Heart right ventricle (tissue), 16 donors: ENCODE data around the gene HBS1L. TPM values are rescaled to one million over a fixed set of nuclear protein-coding genes. Genes with fewer than 3 reads are reported as not detected.

Experiments
- ATAC-seq, 8 donors: fragments of 200-7000 bp; cut with Tn5 transposase; one replicate each; pipeline ENCODE4 v1.9.1; 2020; ENCODE audit warnings: mild to moderate bottlenecking in 8 of 8, moderate library complexity in 8 of 8, moderate number of reproducible peaks in 1 of 8
- DNase-seq, 2 donors: peaks; one replicate each; pipeline ENCODE4 v3.0.0-alpha.2; 2020
- H3K27ac ChIP-seq, 10 donors: fragments of 200-600 bp; sonication (generic) in 2 of 10; one replicate each; pipeline versions ENCODE4 v1.5.0 to v1.8.0; 2020 to 2022; ENCODE audit warnings: mild to moderate bottlenecking in 3 of 10
- H3K27me3 ChIP-seq, 7 donors: fragments of 200-600 bp; one replicate each; pipeline ENCODE4 v1.8.0; 2021 to 2022; ENCODE audit warnings: mild to moderate bottlenecking in 2 of 7
- H3K36me3 ChIP-seq, 9 donors: fragments of 200-600 bp; sonication (generic) in 1 of 9; one replicate each; pipeline versions ENCODE4 v1.5.0 to v1.8.0; 2020 to 2022; ENCODE audit warnings: mild to moderate bottlenecking in 2 of 9
- H3K4me1 ChIP-seq, 9 donors: fragments of 200-600 bp; sonication (generic) in 1 of 9; one replicate each; pipeline versions ENCODE4 v1.5.0 to v1.8.0; 2020 to 2022; ENCODE audit warnings: mild to moderate bottlenecking in 4 of 9
- H3K4me3 ChIP-seq, 10 donors: fragments of 200-600 bp; sonication (generic) in 2 of 10; one replicate each; pipeline versions ENCODE4 v1.5.0 to v1.8.0; 2020 to 2022; ENCODE audit warnings: mild to moderate bottlenecking in 7 of 10, moderate library complexity in 2 of 10
- H3K9me3 ChIP-seq, 11 donors: fragments of 200-600 bp in 10 of 11; sonication (generic) in 2 of 11; one replicate each; pipeline versions ENCODE4 v1.5.0 to v1.8.0; 2013 to 2022; ENCODE audit warnings: mild to moderate bottlenecking in 2 of 11, control low read depth in 1 of 11, moderate library complexity in 1 of 11
- CTCF ChIP-seq, 9 donors: fragments of 200-600 bp; sonication (generic) in 2 of 9; IDR thresholded peaks; one replicate each; pipeline versions ENCODE4 v1.5.0 to v1.8.0; 2021 to 2022; ENCODE audit warnings: antibody characterized with exemption in 9 of 9, mild to moderate bottlenecking in 5 of 9, moderate library complexity in 1 of 9
- WGBS, 2 donors: extraction: QIAGEN DNeasy Blood & Tissue Kit; methylation state at CpG; one replicate each; pipeline ENCODE4 v1.1.7; 2013; ENCODE audit warnings: inconsistent platforms in 1 of 2; 5-methylcytosine and 5-hydroxymethylcytosine counted together
- intact Hi-C, 10 donors: fragments of 100-400 bp; cut with DNase I; formaldehyde crosslinking; loops; one replicate each; pipeline versions ENCODE4 v1.11.1 to v1.14.2; 2022
- polyA plus RNA-seq, 2 donors: library from polyadenylated mRNA; stranded (reverse); fragments of 200-250 nt; gene quantifications; one replicate each; pipeline ENCODE4 v1.2.3, GENCODE V29; 2013
- total RNA-seq, 10 donors: library from RNA; stranded (reverse); fragmentation: NEBNext Ultra II Directional in 3 of 10; extraction: Animal tissue kit (Norgen Biotek cat#: 25700) in 3 of 10; gene quantifications; one replicate each; pipeline versions ENCODE4 v1.2.1 to v1.2.4, GENCODE V29; 2021 to 2023
- donor health status: Arrhythmogenic right ventricular cardiomyopathy.
- donor health status: ischemic (EF 13 %, LVEDD 7.1; RV severe dilation, severe dysfunction).
- donor health status: healthy with polysubstance abuse.
- donor health status: DM: no; HTN: yes; CAD: no.
- donor health status: DM: no; HTN: no; CAD: no.
- donor health status: ischemic (EF 25% LVEDD 6.9; RV normal size, moderate dysfunction).
- donor health status: ischemic (EF 25% LVEDD 5.7; RV mildly dilated, moderate dysfunction).
- donor health status: healthy.
- donor health status: DM: yes; HTN: yes; CAD: no.
- donor health status: Ischemic cardiomyopathy.
- donor health status: ischemic (EF 35%, LVEDD 5.7; RV mildly dilated, moderate dysfunction).
- donor health status: nonischemic (EF 11% LVEDD 7.7; RV severe dilation, severe dysfunction).
- donor health status: DM: yes; HTN: yes; CAD: no.
- donor health status: PGD.
- donor health status: ischemic (EF 29% LVEDD 5.4; RV normal size, mild dysfunction).
- donor health status: nonischemic (EF 23%, LVEDD 6.1; RV moderate dilation, normal function).

The HBS1L gene
- total and polyA plus RNA-seq, 12 donors, result 20.8 to 100.0 (median 88.2) TPM

- H3K4me3 ChIP-seq, result no peak overlapping the region
- H3K4me1 ChIP-seq, result peaks cover 0 to 10% (median 0%) of the 10 kb centered on the region in 9 donors
- 90 to 91% methylated on average over 3 of the region's 3 CpGs for WGBS, 2 donors
- intact Hi-C loops, result no loop called here
- no peak overlapping the region for H3K27ac ChIP-seq
- H3K36me3 ChIP-seq, result no peaks in the 10 kb centered on the region
- no peak for TF ChIP-seq CTCF (IDR thresholded peaks at IDR 0.05)
- no peaks in the 10 kb centered on the region for H3K9me3 ChIP-seq
- H3K27me3 ChIP-seq, result peaks cover 0 to 6% (median 0%) of the 10 kb centered on the region in 7 donors
- DNase-seq (no peak), ATAC-seq (no peak)
Measured at GRCh38 chr6:135092724-135093123, 38.1 kb upstream of the HBS1L start.

- Histone ChIP-seq H3K27ac (no peak overlapping the region), H3K4me3 (no peak overlapping the region), H3K36me3 (no peaks in the 10 kb centered on the region), H3K9me3 (no peaks in the 10 kb centered on the region), H3K4me1 (peaks cover 0 to 14% (median 0%) of the 10 kb centered on the region in 9 donors), H3K27me3 (peaks cover 0 to 6% (median 0%) of the 10 kb centered on the region in 7 donors)
- DNase-seq (no peak), ATAC-seq (no peak)
- intact Hi-C loops, result no loop called here
- 88 to 91% methylated on average over 2 of the region's 2 CpGs for WGBS, 2 donors
- TF ChIP-seq CTCF (IDR thresholded peaks at IDR 0.05), result no peak
Measured at GRCh38 chr6:135090819-135091218, 36.2 kb upstream of the HBS1L start.

GRCh38 chr6:135089901-135090300, 35.3 kb upstream of the HBS1L start:
- peaks cover 0 to 6% (median 0%) of the 10 kb centered on the region in 7 donors for H3K27me3 ChIP-seq
- H3K9me3 ChIP-seq, result no peaks in the 10 kb centered on the region
- no peak for TF ChIP-seq CTCF (IDR thresholded peaks at IDR 0.05)
- no peak for ATAC-seq
- no peaks in the 10 kb centered on the region for H3K36me3 ChIP-seq
- 87 to 91% methylated on average over 4 of the region's 4 CpGs for WGBS, 2 donors
- no peak overlapping the region for H3K4me3 ChIP-seq
- no peak overlapping the region for H3K27ac ChIP-seq
- peaks cover 0 to 14% (median 0%) of the 10 kb centered on the region in 9 donors for H3K4me1 ChIP-seq
- DNase-seq, result no peak
- intact Hi-C loops, result no loop called here

GRCh38 chr6:135088818-135089809, 34.5 kb upstream of the HBS1L start:
- Histone ChIP-seq H3K4me3 (peak overlapping the region in 1 of 10 donors; percentile 42), H3K36me3 (no peaks in the 10 kb centered on the region), H3K27ac (no peak overlapping the region), H3K9me3 (no peaks in the 10 kb centered on the region), H3K4me1 (peaks cover 0 to 14% (median 0%) of the 10 kb centered on the region in 9 donors), H3K27me3 (peaks cover 0 to 6% (median 0%) of the 10 kb centered on the region in 7 donors)
- no peak for DNase-seq
- 88 to 89% methylated on average over 3 of the region's 3 CpGs for WGBS, 2 donors
- TF ChIP-seq CTCF (IDR thresholded peaks at IDR 0.05), result peak in 5 of 9 donors; percentile 5 to 50 (median 16)
- intact Hi-C loops, result no loop called here
- no peak for ATAC-seq
